ENCODE data around the gene GBX2. TPM values are rescaled to one million over a fixed set of nuclear protein-coding genes. Genes with fewer than 3 reads are reported as not detected.

The GBX2 gene
- polyA plus RNA-seq, 1 experiment: not detected

- CTCF ChIA-PET: interaction anchor here (1.5 kb wide), 1 partner anchor 340 kb away, joined by 5 read pairs; no protein-coding TSS in a partner anchor
- POLR2A ChIA-PET: no interaction called here
- Histone ChIP-seq H3K9me3 (ENCODE audit: control insufficient read depth, insufficient read depth, low read length) (no peaks in the 10 kb centered on the region; the same call in 1 of the 2 replicates), H3K27ac (ENCODE audit: low read depth, low read length) (no peak overlapping the region), H3K27me3 (ENCODE audit: control insufficient read depth, insufficient read depth, low read length) (no peaks in the 10 kb centered on the region), H3K4me3 (ENCODE audit: low read depth, low read length) (no peak overlapping the region)
- TF ChIP-seq, protein P1, sequence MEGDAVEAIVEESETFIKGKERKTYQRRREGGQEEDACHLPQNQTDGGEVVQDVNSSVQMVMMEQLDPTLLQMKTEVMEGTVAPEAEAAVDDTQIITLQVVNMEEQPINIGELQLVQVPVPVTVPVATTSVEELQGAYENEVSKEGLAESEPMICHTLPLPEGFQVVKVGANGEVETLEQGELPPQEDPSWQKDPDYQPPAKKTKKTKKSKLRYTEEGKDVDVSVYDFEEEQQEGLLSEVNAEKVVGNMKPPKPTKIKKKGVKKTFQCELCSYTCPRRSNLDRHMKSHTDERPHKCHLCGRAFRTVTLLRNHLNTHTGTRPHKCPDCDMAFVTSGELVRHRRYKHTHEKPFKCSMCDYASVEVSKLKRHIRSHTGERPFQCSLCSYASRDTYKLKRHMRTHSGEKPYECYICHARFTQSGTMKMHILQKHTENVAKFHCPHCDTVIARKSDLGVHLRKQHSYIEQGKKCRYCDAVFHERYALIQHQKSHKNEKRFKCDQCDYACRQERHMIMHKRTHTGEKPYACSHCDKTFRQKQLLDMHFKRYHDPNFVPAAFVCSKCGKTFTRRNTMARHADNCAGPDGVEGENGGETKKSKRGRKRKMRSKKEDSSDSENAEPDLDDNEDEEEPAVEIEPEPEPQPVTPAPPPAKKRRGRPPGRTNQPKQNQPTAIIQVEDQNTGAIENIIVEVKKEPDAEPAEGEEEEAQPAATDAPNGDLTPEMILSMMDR (IDR thresholded peaks at IDR 0.05; ENCODE audit: low read depth, low read length): no peak
- no peak for DNase-seq (ENCODE audit: low read depth, low spot score)
These were observed 48.7 kb downstream of the GBX2 start for GRCh38 chr2:236119476-236119875.

GRCh38 chr2:236119003-236119402 is 49.2 kb downstream of the GBX2 start:
- H3K27me3 ChIP-seq (ENCODE audit: control insufficient read depth, insufficient read depth, low read length): no peaks in the 10 kb centered on the region
- no peak overlapping the region for H3K27ac ChIP-seq (ENCODE audit: low read depth, low read length)
- TF ChIP-seq, protein P1 (IDR thresholded peaks at IDR 0.05; ENCODE audit: low read depth, low read length): no peak
- no peak overlapping the region for H3K4me3 ChIP-seq (ENCODE audit: low read depth, low read length)
- ChIA-PET POLR2A (no interaction called here), CTCF (interaction anchor here (1.1 to 1.5 kb wide), 2 partner anchors 24 to 339 kb away, joined by 4 to 5 read pairs; no protein-coding TSS in a partner anchor)
- no peaks in the 10 kb centered on the region; the same call in 1 of the 2 replicates for H3K9me3 ChIP-seq (ENCODE audit: control insufficient read depth, insufficient read depth, low read length)
- no peak for DNase-seq (ENCODE audit: low read depth, low spot score)

DNA sequence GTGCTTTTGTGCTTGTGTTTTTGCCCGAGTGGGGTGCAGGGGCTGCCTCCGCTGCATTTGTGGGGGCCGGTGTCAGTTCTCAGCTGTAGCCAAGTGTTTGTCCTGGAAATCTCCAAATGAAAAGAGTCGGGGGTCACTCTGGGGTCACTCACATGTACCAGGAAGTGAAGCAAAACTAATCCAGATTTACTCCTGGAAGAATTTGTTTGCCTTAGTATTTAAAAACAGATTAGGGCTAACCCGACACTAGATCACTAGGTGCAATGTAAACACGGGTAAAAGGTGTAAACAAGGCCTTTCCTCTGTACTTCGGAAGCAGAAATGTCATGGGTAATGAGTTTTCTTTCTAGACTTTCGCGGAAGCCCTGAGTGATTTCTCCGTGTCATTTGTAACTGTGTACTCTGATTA is 50.3 kb downstream of the GBX2 start:
- H3K4me3 ChIP-seq (ENCODE audit: low read depth, low read length): no peak overlapping the region
- CTCF ChIA-PET: interaction anchor here (1.1 to 1.5 kb wide), 2 partner anchors 25 to 338 kb away, joined by 4 to 5 read pairs; no protein-coding TSS in a partner anchor
- no peaks in the 10 kb centered on the region; the same call in 1 of the 2 replicates for H3K9me3 ChIP-seq (ENCODE audit: control insufficient read depth, insufficient read depth, low read length)
- TF ChIP-seq, protein P1 (IDR thresholded peaks at IDR 0.05; ENCODE audit: low read depth, low read length): no peak
- H3K27me3 ChIP-seq (ENCODE audit: control insufficient read depth, insufficient read depth, low read length): no peaks in the 10 kb centered on the region
- H3K27ac ChIP-seq (ENCODE audit: low read depth, low read length): no peak overlapping the region
- POLR2A ChIA-PET: no interaction called here
- DNase-seq (ENCODE audit: low read depth, low spot score): no peak

DNA sequence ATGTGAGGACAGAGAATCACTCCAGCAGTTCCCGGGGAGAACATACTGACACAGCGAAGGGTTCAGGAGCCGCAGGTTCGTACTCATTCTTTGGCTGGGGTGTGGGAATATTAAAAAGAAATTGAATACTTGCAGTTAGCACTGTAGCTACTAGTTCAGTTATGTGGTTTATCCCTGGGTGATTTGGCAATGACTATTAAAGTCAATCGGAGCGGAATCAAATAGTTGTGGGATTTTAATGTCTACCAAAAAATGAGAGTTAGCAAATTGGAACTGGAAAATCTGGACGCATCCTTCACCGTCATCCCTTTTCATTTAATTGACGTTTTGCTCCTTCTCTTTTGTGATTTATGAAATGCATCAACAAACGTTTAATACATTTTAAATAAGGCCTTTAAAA is 50.8 kb downstream of the GBX2 start:
- TF ChIP-seq, protein P1 (IDR thresholded peaks at IDR 0.05; ENCODE audit: low read depth, low read length): no peak
- Histone ChIP-seq H3K27ac (ENCODE audit: low read depth, low read length) (no peak overlapping the region), H3K9me3 (ENCODE audit: control insufficient read depth, insufficient read depth, low read length) (no peaks in the 10 kb centered on the region; the same call in 1 of the 2 replicates), H3K4me3 (ENCODE audit: low read depth, low read length) (no peak overlapping the region), H3K27me3 (ENCODE audit: control insufficient read depth, insufficient read depth, low read length) (no peaks in the 10 kb centered on the region)
- no peak for DNase-seq (ENCODE audit: low read depth, low spot score)
- POLR2A ChIA-PET: no interaction called here
- CTCF ChIA-PET: no interaction called here

Small RNA genes within 50 kb of the gene (small RNA-seq; reads per million reads assigned to genes)
- gene RF00019 (ENCODE audit: insufficient read length, low read depth) (not detected), gene RNU1-31P (ENCODE audit: insufficient read length, low read depth) (not detected)

Other genes with a start within 250 kb of the GBX2 start
- gene ASB18, start 96.0 kb upstream of the GBX2 start, polyA plus RNA-seq (2011; rRNA removed): not detected in 2 replicates

Measured in AG04450 (cell line).